Neural crest cell (in vitro differentiated cells): ENCODE results near the gene KDM4C. TPM values are rescaled to one million over a fixed set of nuclear protein-coding genes. Genes with fewer than 3 reads are reported as not detected.

Experiments
- DNase-seq: peaks from one replicate; pipeline ENCODE4 v3.0.0; 2021; ENCODE audit warnings: low read depth, mixed read lengths, low spot score
- H3K27ac Mint-ChIP-seq: one replicate; pipeline ENCODE4 v1.8.0; 2021; ENCODE audit warnings: mild to moderate bottlenecking, mixed read lengths; ENCODE audit not compliant: unreplicated experiment
- H3K27me3 Mint-ChIP-seq: 2 replicates; pipeline ENCODE4 v1.8.0; 2021; ENCODE audit warnings: low read depth, mild to moderate bottlenecking, mixed read lengths
- H3K36me3 Mint-ChIP-seq: 2 replicates; pipeline ENCODE4 v1.8.0; 2021; ENCODE audit warnings: low read depth, mild to moderate bottlenecking, mixed read lengths
- H3K4me1 Mint-ChIP-seq: 2 replicates; pipeline ENCODE4 v1.8.0; 2021; ENCODE audit warnings: mixed read lengths
- H3K4me3 Mint-ChIP-seq: one replicate; pipeline ENCODE4 v1.8.0; 2021; ENCODE audit warnings: mild to moderate bottlenecking, mixed read lengths
- H3K9me3 Mint-ChIP-seq: 2 replicates; pipeline ENCODE4 v1.8.0; 2021; ENCODE audit warnings: mixed read lengths
- total RNA-seq: library from RNA; stranded (reverse); gene quantifications from 2 replicates; pipeline ENCODE4 v1.2.1, GENCODE V29; 2021
- TF ChIP-seq, protein P1 (sequence below): fragments of 200-600 bp; sonication (generic); conservative IDR thresholded peaks from 2 replicates; pipeline ENCODE4 v1.5.0; 2021; ENCODE audit warnings: antibody characterized with exemption, mild to moderate bottlenecking

KDM4C gene
- total RNA-seq, 1 donor from 2014 or later = 11.2 TPM

DNA sequence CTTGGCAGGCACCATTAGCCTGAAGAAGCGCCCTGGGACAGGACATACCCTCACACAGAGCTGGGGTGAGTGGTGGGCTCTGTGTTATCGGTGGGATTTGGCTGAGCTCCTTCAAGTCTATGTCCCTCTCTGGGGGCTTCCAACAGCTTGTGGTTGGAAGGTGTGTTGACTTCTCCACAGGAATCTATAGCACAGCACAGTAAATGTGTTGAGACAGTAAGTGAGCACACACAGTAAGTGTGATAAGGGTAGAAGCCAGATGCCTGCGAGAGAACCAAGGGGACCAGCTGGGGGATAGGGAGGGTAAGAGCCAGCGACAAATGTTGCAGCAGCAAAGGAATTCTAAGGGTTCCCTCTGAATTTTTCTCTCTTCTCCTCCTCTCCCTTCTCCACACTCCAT, 448.0 kb downstream of the KDM4C start:
- Mint-ChIP-seq H3K9me3 (peaks cover 3% of the 10 kb centered on the region), H3K27me3 (no peaks in the 10 kb centered on the region), H3K4me1 (peaks cover 17% of the 10 kb centered on the region), H3K4me3 (no peak overlapping the region), H3K36me3 (no peaks in the 10 kb centered on the region), H3K27ac (peak overlapping the region; percentile 14)
- DNase-seq = no peak
- TF ChIP-seq, protein P1, sequence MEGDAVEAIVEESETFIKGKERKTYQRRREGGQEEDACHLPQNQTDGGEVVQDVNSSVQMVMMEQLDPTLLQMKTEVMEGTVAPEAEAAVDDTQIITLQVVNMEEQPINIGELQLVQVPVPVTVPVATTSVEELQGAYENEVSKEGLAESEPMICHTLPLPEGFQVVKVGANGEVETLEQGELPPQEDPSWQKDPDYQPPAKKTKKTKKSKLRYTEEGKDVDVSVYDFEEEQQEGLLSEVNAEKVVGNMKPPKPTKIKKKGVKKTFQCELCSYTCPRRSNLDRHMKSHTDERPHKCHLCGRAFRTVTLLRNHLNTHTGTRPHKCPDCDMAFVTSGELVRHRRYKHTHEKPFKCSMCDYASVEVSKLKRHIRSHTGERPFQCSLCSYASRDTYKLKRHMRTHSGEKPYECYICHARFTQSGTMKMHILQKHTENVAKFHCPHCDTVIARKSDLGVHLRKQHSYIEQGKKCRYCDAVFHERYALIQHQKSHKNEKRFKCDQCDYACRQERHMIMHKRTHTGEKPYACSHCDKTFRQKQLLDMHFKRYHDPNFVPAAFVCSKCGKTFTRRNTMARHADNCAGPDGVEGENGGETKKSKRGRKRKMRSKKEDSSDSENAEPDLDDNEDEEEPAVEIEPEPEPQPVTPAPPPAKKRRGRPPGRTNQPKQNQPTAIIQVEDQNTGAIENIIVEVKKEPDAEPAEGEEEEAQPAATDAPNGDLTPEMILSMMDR = no peak

DNA sequence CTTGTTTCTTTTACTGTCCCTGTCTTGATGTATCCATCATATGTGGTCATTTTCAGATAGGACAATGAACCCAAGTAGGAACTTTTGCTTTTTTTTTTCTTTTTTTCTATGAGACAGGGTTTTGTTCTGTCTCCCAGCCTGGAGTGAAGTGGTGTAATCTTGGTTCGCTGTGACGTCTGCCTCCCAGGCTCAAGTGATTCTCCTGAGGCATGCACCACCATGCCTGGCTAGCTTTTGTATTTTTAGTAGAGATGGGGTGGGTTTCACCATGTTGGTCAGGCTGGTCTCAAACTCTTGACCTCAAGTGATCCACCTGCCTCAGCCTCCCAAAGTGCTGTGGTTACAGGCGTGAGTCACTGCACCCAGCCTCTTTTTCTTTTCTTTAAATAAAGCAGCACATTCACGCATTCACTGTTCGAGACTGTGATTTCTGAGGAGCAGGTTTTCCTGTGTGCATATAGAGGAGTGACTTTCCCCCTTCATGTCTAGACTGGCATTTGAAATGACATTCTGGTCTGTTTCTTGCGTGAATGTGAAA, 448.5 kb downstream of the KDM4C start:
- DNase-seq = no peak
- peaks cover 3% of the 10 kb centered on the region for H3K9me3 Mint-ChIP-seq
- no peaks in the 10 kb centered on the region for H3K27me3 Mint-ChIP-seq
- TF ChIP-seq, protein P1 = no peak
- peaks cover 22% of the 10 kb centered on the region for H3K4me1 Mint-ChIP-seq
- H3K36me3 Mint-ChIP-seq = no peaks in the 10 kb centered on the region
- no peak overlapping the region for H3K4me3 Mint-ChIP-seq
- peak overlapping the region; percentile 14 for H3K27ac Mint-ChIP-seq

DNA sequence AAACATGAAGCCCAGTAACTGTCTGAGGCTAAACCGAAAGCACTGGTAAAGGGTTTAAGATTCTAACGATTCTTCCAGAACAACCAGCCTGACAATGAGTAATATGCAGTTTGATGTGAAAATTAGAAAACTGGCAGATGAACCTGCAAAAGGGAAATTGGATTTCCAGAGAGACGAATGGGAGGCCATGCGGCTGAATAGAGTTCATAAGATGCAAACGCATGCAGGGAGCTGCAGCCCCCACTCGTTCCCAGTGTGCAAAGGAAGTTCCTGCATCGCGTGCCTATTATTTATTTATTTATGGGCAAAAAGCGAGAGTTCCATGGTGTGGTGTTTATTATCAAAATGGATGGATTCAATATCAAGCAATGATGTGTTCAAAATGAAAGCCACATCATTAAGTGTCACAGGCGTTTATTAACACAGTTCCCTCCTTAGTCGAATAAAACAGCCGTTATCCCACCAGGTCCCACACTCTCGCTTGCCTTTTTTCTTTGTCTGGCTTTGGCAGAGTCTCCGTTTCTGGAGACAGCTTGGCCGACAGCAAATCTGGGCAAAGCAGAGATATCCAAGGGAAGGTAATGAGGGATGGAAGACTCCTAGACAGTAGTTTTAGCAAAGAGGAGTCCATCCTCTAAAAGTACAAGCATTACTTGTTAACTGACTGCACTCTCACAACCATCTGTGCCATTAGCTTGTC, 451.4 kb downstream of the KDM4C start:
- H3K9me3 Mint-ChIP-seq = no peaks in the 10 kb centered on the region
- H3K4me3 Mint-ChIP-seq = no peak overlapping the region
- no peaks in the 10 kb centered on the region for H3K36me3 Mint-ChIP-seq
- H3K27me3 Mint-ChIP-seq = no peaks in the 10 kb centered on the region
- peaks cover 42% of the 10 kb centered on the region for H3K4me1 Mint-ChIP-seq
- no peak for DNase-seq
- TF ChIP-seq, protein P1 = no peak
- H3K27ac Mint-ChIP-seq = no peak overlapping the region

DNA sequence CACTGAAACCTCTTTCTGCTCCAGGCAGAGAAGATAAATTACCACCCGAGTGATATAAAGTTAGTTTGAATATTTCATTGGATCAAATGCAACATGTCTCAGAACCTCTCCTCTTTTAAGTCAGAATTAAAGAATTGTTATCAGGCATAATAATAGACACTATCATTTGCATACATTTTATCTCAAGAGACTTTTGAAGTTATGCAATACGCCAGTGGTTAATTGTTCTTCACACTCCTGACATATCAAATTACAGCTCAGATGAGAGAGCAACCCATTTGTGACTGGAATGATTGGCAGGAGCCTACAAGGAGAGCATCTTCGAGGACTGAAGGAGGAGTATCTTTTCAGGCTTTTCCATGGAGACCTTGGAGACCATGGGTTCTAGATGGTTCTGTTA, 452.2 kb downstream of the KDM4C start:
- Mint-ChIP-seq H3K36me3 (no peaks in the 10 kb centered on the region), H3K4me3 (no peak overlapping the region), H3K27ac (peak overlapping the region; percentile 16), H3K9me3 (no peaks in the 10 kb centered on the region), H3K4me1 (peaks cover 44% of the 10 kb centered on the region), H3K27me3 (no peaks in the 10 kb centered on the region)
- DNase-seq = no peak
- TF ChIP-seq, protein P1 = no peak

DNA sequence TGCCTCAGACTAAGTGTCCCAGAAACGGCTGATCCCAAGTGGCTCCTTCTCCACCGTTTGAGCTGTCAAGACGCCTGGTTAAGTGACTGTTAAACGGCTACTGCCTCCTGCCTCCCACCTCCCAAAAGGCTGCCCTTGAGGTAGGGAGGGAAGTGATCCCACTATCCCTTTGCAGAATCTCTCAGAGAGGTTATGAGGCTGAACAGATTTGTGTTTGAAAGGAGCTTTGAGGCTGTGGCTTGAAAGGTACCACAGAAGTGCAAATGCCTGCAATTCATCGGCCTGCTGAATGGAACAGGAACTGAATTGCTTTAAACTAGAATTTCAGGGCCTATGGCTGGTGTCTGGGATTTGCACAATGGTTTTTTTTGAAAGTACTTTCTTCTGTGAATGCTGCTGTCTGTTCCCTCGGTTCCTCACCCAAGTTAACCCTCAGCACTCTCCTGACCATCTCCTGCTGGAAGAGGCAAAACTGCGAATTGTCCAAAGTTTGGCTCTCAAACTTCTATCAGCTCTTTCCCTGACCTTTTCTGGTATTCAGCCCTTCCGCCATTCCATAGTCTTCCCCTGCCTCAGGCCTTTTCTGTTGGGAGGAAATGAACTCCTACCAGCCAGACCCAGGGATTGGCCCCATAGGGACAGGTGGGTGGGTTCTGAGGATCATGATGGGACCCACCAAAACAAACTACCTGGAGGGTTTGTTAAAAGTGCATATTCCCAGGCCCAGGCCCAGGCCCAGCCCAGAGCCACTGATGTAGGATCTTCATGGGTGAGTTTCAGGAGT, 453.3 kb downstream of the KDM4C start:
- H3K27ac Mint-ChIP-seq = peak overlapping the region; percentile 70
- H3K9me3 Mint-ChIP-seq = no peaks in the 10 kb centered on the region
- H3K4me1 Mint-ChIP-seq = peaks cover 44% of the 10 kb centered on the region
- no peaks in the 10 kb centered on the region for H3K36me3 Mint-ChIP-seq
- TF ChIP-seq, protein P1 = no peak
- H3K27me3 Mint-ChIP-seq = no peaks in the 10 kb centered on the region
- no peak for DNase-seq
- no peak overlapping the region for H3K4me3 Mint-ChIP-seq
